Endometrium (tissue), 2 donors: Measurements from ENCODE around the gene PPP1R2B.
"Not testable (repeated sequence)": the region's sequence is repeated elsewhere in the genome, so short reads cannot be mapped to it uniquely, and the experiment has no call there.

Experiments used
- FAIRE-seq: peaks from 2 replicates; lab custom pipeline; 2012; peaks lifted over from hg19 to GRCh38; lab: Jason Lieb, UNC
- donor health status: control.
- donor health status: control.

PPP1R2B gene

DNA sequence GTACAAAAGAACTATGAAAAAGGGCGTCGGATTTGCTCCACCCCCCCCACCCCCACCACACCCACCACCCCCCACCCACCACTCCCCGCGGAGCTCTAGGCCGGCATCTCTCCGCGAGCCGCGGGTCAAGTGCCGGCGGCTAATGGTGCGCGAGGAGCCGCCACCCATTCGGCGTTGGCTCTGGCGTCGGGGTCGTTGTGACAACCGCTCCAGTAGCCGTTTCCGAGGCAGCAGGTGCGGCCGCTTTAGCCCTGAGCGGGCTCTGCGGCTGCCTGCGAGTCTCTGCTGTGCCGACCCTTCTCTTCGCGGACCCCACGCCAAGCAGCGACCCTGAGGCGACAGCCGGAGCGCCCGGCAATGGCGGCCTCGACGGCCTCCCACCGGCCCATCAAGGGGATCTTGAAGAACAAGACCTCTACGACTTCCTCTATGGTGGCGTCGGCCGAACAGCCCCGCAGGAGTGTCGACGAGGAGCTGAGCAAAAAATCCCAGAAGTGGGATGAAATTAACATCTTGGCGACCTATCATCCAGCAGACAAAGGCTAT lies at the start of gene PPP1R2B:
PPP1R2B (plus strand) TSS at position 90 of the 546 bp plus-strand sequence; CDS start at position 358, 268 bp downstream.
- no peak for FAIRE-seq

DNA sequence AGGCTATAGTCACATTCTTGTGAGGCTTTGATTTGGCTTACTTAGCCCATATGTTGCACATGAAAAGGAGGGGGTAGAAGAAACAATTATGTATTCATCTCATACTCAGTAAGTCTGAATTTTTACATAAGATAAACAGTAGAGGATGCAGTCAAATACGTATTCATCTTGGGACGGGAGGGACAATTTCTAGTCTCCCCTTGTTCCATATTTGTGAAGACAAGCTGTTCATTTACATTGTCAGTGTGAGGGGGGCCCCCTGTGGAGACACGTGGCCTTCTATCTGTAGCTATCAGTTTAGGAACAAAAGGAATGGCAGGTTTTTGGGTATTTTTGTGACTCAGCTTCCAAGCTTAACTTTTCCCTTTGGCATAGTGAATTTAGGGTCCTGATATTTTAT lies 49.2 kb upstream of the PPP1R2B start:
- FAIRE-seq, result no peak

DNA sequence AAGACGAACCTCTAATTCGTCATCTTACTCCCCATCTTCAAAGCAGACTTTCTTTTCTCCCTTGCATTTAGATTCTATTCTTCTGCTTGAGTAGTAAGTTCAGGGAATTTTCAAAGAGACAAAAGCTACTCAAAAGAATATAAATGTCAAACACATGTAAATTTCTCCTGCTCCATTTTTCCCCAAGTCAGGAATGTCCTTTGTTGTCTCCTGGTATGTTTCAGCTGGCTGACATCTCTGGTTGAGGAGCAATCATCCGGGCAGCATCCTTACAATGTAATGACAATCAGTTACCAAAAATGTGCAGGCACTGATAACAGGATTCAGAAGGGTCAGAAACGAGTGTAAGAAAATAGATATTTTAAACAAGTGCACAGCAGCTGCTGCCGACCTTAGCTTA lies 47.6 kb upstream of the PPP1R2B start:
- FAIRE-seq, result no peak

DNA sequence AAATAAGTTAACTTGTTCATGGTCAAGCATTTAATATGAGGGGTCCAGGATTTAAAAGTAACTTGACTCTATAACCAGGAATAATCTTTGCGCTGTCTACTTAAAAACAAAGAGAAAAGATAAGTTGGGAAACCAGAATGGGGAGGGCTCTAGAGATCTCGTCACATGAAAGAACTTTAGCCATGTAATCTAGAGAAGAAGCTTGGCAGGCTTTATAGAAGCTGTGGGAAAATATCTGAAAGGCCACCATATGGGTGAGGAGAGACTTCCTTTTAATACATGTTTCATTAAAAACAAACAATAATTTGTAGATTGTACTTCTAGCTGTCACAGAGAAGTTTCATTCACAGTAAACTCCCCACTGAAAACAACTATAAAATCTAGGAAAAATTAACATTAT lies 46.7 kb upstream of the PPP1R2B start:
- FAIRE-seq, result no peak

- peak; percentile 31 for FAIRE-seq
These were observed 37.1 kb upstream of the PPP1R2B start for GRCh38 chr5:156812959-156813358.

GRCh38 chr5:156815988-156816599 lies 34.0 kb upstream of the PPP1R2B start:
- no peak for FAIRE-seq

GRCh38 chr5:156819537-156819936 lies 30.6 kb upstream of the PPP1R2B start:
- no peak for FAIRE-seq

- no peak for FAIRE-seq
These were observed 30.0 kb upstream of the PPP1R2B start for GRCh38 chr5:156819967-156820581.

DNA sequence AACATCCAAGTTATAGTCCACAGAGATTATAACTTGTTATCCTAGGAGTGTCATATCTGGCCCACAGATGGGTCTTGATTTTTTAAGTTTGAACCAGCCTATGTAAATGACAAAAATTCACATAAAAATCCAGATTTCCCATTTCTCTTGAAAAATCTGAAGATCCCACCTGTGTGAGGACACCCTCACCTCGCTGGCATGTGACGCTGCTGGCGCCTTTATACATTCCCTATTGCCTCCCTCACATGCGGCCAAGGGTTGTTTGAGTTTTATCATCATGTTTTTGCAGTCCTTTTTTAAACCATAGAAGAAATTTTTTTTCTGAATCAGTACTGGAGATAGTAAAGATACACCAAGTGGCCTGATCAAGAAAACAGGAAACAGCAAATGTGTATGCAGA lies 25.9 kb upstream of the PPP1R2B start:
- FAIRE-seq, result no peak

DNA sequence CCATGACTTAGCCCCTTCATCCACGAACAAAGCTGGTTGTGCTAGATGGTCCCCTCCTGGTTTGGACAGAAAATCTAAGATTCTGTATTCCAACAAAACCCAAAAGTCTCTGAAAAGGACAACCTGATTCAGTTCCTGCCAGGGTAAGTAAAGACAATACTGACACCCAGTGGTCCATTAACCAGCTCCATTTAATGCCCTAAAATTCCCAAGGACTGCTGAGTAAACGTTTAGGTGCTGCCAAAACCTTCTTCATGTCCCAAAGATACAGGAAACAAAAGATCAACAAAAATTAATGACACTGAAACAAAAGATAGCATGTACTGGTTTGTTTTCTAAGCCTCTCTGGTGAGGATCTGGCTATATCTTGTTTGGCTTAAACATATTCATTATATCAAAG lies 25.3 kb upstream of the PPP1R2B start:
- FAIRE-seq, result no peak

GRCh38 chr5:156825688-156826087 lies 24.4 kb upstream of the PPP1R2B start:
- FAIRE-seq, result no peak

DNA sequence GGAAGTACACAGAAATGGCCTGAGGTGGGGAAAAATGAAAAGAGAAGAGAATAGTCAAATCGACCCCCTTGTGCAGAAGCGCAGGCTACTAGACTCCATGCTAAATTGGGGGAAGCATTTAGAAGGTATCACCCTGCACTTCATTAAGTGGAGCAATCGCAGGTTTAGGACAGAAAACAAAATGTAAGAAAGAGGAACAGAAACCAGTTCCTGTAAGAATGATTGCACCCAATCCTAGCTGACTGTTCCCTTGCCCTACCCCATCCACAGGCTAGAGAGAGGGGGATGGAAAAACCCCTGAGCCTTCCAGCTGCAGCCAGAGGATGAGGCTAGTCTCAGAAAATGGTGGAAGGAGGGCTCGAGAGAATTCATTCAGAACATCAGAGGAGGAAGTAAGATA lies 23.9 kb upstream of the PPP1R2B start:
- no peak for FAIRE-seq

GRCh38 chr5:156834916-156835315 lies 15.2 kb upstream of the PPP1R2B start:
- no peak for FAIRE-seq

- FAIRE-seq, result no peak
These were observed 14.2 kb upstream of the PPP1R2B start for GRCh38 chr5:156835905-156836304.

DNA sequence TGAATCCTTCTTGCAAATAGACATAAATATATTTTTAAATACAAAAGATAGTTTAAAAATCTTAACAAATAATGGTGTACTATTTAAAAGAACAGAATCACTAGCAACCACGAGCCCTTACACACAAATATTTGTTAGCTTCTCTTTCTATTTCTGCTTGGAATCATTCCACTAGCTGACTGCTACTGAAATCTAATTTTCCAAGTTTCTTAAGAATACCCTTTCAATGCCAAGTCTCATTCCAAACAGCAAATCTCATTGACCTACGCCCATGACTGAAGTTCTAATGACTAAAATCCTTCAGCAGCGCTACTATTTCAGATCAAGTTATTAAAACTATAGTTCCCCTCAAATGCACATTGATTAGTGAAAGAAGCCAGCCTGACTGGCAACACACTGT lies 13.2 kb upstream of the PPP1R2B start:
- FAIRE-seq, result no peak

GRCh38 chr5:156838961-156839360 lies 11.1 kb upstream of the PPP1R2B start:
- FAIRE-seq, result no peak

- no peak for FAIRE-seq
These were observed 8.4 kb upstream of the PPP1R2B start for GRCh38 chr5:156841737-156842136.

DNA sequence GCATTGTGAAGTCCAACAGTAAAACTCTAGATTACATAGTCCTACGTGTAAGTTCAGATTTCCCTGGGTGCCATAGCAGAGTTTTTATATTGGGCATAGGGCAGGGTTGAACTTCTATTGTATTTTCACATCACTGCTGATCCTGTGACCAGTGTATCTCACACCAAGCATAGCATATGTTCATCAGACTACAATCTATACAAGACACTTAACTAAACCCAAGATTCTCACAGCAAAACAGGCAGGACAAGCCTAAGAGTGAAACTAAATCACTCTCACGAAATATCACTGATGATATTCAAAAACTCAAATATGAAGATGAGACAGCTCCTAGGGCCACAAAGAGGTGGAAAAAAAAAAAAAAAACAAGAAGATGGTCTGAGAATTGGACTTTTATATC lies 3.2 kb upstream of the PPP1R2B start:
- FAIRE-seq, result no peak

GRCh38 chr5:156848447-156848846 lies 1.6 kb upstream of the PPP1R2B start:
- FAIRE-seq, result not testable (repeated sequence)

GRCh38 chr5:156851880-156852279 lies 1.8 kb downstream of the PPP1R2B start:
- no peak for FAIRE-seq

DNA sequence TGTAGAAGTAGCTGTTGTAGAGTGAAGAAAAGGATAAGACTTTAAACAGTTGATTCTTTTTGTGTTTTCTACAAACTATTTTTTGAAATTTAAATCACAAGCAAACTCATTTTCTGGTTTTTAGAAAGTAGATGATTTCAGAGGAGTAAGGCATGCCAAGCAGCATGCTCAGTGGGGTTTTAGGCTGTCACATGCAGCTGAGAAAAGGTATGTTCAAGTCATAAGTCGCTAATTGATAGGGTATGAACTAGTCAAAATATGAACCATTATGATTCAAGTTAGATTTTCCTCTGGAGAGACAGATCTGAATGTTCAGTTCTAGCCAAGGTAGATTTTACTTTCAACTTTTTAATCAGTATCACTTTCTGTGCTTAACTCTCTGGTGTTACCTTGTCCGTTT lies 3.0 kb downstream of the PPP1R2B start:
- FAIRE-seq, result not testable (repeated sequence)

- FAIRE-seq, result no peak
These were observed 15.3 kb downstream of the PPP1R2B start for GRCh38 chr5:156865427-156865826.

- no peak for FAIRE-seq
These were observed 20.4 kb downstream of the PPP1R2B start for GRCh38 chr5:156870498-156870839.

- no peak for FAIRE-seq
These were observed 21.1 kb downstream of the PPP1R2B start for GRCh38 chr5:156871212-156871611.
